GM12878 (cell line): ENCODE data around the gene DAB2. TPM values are rescaled to one million over a fixed set of nuclear protein-coding genes. Genes with fewer than 3 reads are reported as not detected.

ENCODE experiments used
- ATF2 ChIP-seq: IDR thresholded peaks from 2 replicates; pipeline ENCODE4 v1.6.1; 2012; ENCODE audit warnings: low read length, inconsistent platforms
- MLLT1 ChIP-seq: fragments of 450-650 bp; IDR thresholded peaks from 2 replicates; pipeline ENCODE4 v1.6.1; 2016; ENCODE audit warnings: mild to moderate bottlenecking
- MXI1 ChIP-seq: fragments of 150-350 bp; IDR thresholded peaks from 2 replicates; pipeline ENCODE4 v1.6.1; 2011; ENCODE audit warnings: low read depth, mild to moderate bottlenecking, inconsistent platforms, low read length, improper control_type of control experiment
- RELA ChIP-seq: fragments of 450-650 bp; IDR thresholded peaks from 2 replicates; pipeline ENCODE4 v1.8.0; 2014; ENCODE audit warnings: borderline replicate concordance; ENCODE audit not compliant: partially characterized antibody
- ZBTB4 ChIP-seq: fragments of 450-650 bp; formaldehyde crosslinking; IDR thresholded peaks from 2 replicates; pipeline ENCODE4 v1.4.0; 2022; ENCODE audit warnings: mild to moderate bottlenecking, moderate library complexity
- ZNF207 ChIP-seq: fragments of 450-650 bp; IDR thresholded peaks from 2 replicates; pipeline ENCODE4 v1.6.1; 2014; ENCODE audit warnings: antibody characterized with exemption, mild to moderate bottlenecking, borderline replicate concordance
- ZNF24 ChIP-seq: fragments of 450-650 bp; IDR thresholded peaks from 2 replicates; pipeline ENCODE4 v1.6.1; 2017; ENCODE audit warnings: antibody characterized with exemption, mild to moderate bottlenecking
- ZNF622 ChIP-seq: fragments of 450-650 bp; IDR thresholded peaks from 2 replicates; pipeline ENCODE4 v1.6.1; 2017; ENCODE audit warnings: mild to moderate bottlenecking, inconsistent platforms
- polyA plus RNA-seq, 11 experiments: library from polyadenylated mRNA; depleted of rRNA in 4 of 11; unstranded in 6 of 11; stranded (reverse) in 5 of 11; fragments of >200 nt; fragmentation: Nextera tagmentation in 4 of 11; fragmentation: Illumina TruSeq in 1 of 11; extraction: Ambion mirVana in 4 of 11; extraction: Trizol in 1 of 11; gene quantifications; 1 replicate in 1 of 11; 2 replicates in 10 of 11; pipeline versions ENCODE4 v1.2.1 to v1.2.3, GENCODE V29; 2011 to 2016; ENCODE audit warnings: inconsistent platforms in 2 of 11, missing spikeins in 2 of 11, low read depth in 1 of 11
- total RNA-seq, 4 experiments: library from RNA; depleted of rRNA in 3 of 4; stranded (reverse); fragments of >200 nt in 3 of 4; fragmentation: Illumina TruSeq in 1 of 4; extraction: Trizol in 1 of 4; gene quantifications; 2 replicates each; pipeline versions ENCODE4 v1.2.1 to v1.2.3, GENCODE V29; 2013 to 2021

DAB2 gene
- total and polyA plus RNA-seq, 10 of the 15 experiments (the other 5 are each of a cell fraction or from before 2014, with no cell fraction given) = 0.05 to 0.23 (median 0.11) TPM; not detected in 7

GRCh38 chr5:39379693-39380092 is 45.1 kb downstream of the DAB2 start (continued):
- TF ChIP-seq ZBTB4 (CRISPR knock-in tag) = no peak
- no peak for TF ChIP-seq ATF2
- TF ChIP-seq MLLT1 = no peak
- TF ChIP-seq ZNF24 = no peak
- TF ChIP-seq RELA = no peak
- TF ChIP-seq ZNF207 = no peak
- TF ChIP-seq MXI1 = no peak
- TF ChIP-seq ZNF622 = no peak
- TF ChIP-seq, all 136 proteins: peak for 0
